SKM-1 (cell line): ENCODE results near the gene STRA8.

ENCODE experiments used
- DNase-seq: peaks from one replicate; lab custom pipeline; 2025; ENCODE audit not compliant: unreplicated experiment; lab: John Stamatoyannopoulos, UW

Gene STRA8, protein sequence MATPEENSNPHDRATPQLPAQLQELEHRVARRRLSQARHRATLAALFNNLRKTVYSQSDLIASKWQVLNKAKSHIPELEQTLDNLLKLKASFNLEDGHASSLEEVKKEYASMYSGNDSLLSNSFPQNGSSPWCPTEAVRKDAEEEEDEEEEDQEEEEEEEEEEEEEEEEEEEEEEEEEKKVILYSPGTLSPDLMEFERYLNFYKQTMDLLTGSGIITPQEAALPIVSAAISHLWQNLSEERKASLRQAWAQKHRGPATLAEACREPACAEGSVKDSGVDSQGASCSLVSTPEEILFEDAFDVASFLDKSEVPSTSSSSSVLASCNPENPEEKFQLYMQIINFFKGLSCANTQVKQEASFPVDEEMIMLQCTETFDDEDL

DNA sequence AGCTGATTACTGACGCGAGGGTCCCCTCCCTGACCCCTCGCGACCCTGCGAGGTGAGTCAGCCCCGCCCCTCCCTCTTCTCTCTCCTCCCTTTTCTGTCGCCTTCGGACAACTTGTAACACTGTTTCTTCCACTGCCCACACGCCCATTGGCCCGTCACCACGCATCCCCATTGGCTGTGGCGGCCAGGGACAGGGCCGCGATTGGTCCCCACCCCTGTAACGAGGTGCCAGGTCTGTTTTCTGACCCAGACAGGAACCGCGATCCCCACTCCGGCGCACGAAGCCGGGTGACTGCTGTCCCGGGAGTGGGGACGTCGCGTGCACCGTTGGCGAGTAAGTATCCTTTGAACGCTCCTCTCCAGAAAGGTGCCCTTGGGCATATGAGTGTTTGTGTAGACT, at the start of gene STRA8:
TSS of gene STRA8 (plus strand) at position 269 of the 400 bp plus-strand sequence. CDS start 6,687 bp downstream, outside the sequence.
- DNase-seq, result no peak

DNA sequence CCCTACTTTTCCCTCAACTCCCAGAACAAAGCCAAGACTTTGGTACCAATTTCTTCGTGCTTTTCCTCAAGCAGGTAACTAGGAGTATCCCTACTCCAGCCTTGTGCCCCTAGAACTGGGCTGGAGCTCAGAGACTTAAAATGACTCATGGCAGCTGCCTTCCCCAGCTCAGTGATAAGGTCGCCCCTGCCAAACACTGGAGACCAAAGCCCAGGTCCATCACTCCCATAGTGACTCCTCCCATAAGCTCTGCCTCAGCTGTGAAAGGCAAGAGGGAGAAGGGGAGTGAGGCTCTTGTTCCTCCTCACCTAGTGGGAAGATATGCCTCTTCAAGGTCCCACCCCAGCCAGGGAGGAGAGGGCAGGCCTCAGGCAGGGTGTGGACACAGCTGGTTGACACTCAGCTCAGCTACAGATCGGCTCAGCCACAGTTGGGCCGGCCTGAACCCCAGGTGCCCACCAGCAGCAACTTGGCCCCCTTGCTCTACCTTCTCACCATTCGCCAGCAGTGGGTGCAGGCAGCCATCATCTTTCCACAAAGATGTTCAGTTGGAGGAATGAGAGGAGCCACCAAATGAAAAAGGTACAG, 49.3 kb upstream of the STRA8 start:
- DNase-seq, result no peak

DNA sequence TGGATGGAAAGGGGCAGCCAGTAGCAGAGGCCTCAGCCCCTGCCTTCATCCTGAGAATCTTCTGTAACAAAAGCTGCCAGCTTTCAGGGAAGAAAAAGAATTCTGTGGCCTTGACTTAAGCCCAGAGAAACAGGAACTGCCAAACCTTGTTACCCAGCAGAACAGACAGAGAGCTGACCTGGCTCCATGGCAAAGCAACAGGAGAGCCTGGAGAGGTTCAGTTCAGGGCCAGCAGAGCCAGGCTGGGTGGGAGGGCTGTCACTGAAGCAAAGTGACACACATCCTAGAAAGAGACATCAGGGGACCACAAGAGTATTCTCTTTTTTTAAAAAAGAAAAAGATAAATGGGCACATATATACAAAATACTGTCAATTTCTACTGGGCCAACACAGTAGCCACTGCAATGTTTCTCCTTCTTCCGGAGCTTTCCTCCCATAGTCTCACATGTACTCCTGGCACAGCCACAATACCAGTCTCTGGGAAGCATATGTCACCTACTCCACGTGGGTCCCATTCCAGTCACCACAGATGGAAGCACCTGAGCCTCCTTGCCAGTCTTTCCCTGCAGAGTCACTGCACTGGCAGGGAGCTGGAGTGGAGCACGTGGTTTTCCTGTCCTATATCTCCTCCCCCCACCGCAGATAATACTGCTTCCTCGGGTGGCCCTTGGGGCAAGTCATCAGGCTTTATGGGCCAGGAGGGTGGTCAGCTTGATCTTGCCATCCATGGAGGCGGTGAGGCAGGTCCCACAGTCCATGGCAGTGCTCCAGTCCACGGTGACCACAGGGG, 48.0 kb upstream of the STRA8 start:
- no peak for DNase-seq

DNA sequence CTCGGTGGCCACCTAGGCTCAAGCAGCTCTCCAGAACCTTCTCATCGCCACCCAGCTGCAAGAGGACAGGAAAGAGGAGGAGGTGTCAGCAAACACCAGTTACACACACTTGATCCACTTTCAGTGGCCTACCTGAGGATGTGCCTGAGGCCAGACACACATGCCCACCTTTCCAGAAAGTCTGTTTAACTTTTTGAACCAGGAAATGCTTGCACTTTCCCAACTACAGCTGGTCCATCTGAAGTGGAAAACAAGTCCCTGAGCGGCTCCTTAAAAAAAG, 47.4 kb upstream of the STRA8 start:
- no peak for DNase-seq

DNA sequence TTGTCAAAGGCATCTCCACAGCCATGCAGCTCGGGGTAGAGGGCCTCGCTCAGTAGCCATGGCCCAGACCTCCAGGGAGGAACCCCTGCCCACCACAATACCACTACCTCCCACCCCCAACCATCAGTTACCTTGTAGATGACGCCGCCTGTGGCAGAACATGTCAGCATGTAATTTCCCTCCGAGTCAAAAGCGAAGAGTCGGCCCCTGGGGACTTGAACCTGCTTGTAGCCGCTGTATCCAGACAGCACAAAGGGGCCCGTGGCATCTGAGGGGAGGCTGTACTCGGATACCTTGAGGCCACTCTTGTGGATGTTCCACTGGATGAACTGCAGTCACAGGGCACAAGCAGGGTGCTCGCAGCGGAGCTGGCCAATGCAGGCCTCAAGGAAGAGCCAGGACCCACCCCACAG, 46.8 kb upstream of the STRA8 start:
- no peak for DNase-seq

DNA sequence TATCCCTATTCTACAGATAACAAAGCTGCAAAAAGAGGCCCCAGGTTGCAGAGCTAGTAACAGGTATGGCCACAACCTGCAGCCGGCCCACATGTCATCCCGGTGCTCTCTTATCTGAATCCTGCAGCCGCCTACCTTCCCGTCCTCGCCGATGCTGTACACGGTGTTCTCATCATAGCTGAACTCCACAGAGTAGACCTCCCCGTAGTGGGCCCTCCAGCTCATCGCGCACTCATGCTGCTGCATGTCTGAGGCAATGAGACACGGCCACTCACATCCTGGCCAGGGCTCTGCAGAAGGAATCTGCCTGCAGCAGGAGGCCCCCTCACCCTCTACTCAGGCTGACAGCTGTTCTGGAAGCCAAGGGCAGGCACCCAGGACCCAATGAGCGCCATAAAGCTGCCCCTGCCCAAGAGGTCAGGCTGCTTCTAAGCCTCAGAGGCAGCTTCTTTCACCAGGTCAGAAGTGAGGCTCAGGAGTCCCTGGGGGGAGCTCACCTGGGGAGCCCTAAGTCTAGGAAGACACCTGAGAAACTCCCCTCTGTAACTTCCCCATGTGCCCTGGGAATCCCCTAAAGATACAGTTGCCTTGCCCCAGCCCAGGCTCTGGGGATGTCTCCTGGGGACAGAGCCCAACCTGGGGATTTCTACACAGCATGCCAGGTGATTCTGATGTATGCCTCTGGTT, 45.2 kb upstream of the STRA8 start:
- no peak for DNase-seq

DNA sequence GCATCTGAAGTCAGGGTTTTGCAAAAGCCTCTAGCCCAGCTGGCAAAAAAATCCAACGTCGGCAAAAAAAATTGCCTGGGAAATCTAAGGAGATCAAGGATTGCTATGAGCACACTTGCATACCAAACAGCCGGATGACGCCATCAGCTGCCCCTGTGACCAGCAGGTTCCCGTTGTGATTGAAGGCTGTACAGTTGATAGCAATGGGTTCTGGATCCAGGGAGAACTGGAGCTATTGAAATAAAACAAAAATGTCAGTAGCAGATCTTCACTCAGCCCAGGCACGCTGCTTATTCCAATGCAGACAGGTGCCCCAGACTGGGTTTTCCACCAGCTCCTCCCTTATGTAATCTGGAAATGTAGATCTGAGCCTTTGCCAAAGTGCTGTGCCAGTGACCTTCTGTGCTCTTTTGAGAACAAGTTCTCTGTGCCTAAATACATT, 44.4 kb upstream of the STRA8 start:
- DNase-seq, result no peak

DNA sequence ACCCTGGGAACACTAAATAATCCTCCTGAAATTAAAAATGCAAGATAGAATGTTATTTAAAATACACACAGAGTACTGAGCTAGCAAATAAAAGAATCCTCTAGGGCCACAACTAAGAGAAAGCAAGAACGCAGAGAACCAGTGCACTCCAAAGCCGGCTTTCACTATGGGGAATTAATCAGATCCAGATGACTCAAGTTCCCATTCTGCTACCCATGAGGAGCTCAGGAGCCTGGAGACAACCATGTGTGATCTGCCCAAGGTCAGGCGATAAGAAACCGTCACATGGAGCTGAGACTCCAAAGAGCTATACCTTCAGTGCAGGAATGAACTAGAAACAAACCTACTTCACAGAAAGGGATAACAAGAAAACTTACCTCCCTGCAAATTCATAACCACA, 43.7 kb upstream of the STRA8 start:
- DNase-seq, result no peak

DNA sequence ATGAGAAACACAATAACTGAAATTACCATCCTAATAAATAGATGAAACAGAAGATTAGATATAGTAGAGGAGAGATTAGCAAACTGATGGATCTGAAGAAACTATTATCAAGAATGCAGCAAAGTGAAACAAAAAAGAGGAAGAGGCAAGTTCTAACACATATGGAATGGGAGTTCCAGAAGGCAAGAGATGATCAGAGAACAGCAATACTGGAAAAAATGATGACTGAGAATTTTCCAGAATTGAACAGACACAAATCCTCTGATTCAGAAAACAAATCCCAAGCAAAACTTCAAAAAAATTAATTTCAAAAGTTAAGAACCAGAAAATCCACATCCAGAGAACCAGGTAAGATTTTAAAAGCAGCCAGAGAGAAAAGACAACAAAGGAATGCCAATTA, 42.9 kb upstream of the STRA8 start:
- DNase-seq, result no peak

DNA sequence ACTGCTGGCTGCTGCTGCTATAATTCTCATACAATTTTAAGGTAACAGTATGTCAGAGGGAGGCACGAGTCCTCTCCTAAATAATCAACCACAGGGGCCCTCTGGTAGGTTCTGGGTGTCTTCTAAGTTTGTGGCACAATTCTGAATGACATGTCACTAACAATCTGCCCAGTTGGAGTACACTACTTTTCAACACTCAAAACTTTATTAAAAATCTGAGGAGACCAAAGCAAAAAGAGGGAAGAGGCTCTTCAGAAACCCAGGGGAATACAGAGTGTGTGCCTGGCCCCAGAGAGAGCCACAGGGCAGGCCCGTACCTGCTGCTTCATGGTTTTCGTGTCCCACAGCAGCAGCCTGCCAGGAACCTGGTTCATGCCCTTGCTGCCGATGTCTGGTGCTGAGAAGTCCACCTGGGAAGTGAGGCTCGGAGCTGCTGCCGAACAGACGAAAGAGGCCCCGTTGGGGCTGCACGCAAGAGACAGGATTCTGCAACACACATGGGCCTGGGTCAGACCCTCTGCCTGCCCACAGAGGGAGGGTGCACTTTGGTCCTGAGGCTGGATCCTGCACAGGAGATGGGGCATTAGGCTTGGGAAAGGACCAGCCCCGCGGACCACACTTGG, 40.6 kb upstream of the STRA8 start:
- DNase-seq, result no peak

DNA sequence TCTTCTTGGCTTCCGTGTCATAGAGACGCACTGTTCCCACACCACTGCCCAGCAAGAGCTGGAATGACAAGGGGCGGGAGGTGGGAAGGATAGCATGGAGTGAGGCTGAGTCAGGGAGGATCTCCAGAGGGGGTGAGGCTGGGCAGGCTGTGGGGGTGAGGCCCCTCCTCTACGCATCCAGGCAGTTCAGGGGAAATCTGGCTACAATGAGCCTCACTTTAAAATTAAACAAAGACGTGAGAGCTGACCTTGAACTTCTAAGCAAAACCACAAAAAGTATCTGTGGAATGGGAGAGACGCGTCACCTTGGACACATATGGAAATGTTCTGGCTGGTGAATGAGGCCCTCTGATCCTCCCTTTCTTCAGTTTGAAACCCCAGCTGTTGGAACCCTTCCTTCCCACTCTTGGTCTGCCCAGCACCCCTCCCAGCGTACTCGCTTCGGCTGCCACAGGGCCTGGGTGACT, 40.0 kb upstream of the STRA8 start:
- DNase-seq, result no peak

DNA sequence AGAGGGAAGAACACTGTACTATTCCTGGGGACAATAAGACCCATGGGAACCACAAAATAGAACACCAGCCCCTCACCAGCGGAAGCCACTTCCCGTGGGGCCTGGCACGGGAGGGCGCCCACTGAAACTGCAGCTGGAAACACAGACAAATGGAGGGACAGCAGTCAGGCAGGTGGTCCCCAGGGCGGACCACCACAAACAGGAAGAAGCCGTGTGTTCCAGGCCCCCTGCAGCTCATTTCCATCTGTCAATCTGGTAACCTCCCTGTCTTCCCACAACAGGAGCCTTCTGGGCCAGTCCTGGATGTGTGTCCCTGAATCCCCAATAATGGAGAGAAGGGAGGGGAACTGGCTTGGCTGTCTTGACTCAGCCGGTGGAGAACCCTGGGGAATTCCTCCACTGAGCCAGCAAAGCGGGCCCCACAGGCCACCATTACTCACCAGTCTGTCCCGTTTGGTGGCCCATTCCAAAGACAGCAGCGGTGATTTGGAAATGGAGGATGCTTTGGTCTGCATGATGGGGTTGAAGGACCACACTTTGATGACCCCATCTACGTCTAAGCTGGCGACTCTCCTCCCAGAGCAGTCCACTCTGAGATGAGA, 39.0 kb upstream of the STRA8 start:
- DNase-seq, result no peak

DNA sequence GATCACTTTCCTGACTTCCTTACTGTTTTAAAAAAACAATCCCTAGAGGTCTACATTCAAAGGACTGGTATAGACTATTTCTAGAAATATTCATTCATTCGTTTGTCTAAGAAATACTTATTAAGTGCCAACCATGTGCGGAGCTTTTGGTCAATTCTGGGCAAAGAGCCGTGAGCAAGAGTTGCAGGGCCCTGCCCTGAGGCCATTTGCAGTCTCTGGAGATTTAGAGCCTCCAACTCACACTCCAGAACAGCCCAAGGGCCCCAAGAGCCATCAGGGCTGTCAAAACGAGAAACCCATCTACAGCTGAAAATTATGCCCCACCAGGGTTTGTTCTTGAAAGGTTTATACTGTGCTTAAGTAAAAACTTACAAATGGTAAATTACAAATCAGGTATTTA, 38.5 kb upstream of the STRA8 start:
- DNase-seq, result no peak

DNA sequence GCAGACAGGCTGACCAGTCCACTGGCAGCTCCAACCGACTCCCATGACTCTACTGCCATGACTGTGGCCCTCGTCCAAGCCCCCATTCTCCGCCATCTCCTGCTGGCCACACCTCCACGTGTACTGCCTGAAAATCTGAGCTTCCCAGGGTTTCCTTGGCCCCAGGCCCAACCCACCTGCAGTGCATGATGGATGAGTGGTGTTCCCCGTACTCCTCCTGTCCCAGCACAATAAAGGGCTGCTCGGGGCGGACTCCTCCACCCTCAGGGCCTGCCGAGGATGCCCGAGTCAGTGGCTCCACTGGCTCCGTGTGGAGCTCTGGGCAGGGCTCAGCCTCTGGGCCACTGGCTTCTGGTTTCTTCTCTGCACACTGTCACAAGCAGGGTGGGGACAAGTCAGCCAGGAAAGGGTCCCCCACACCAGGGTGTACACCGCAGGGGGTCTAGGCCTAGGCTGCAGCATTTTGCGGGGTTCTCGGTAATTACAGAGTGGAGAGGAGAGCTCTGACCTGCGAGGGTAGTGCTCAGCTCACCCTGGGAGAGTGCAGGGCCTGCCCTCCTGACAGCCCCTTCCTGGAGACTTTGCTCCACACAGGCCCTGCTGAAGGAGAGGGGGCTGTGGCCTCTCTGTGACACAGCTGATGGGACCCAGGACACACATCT, 37.5 kb upstream of the STRA8 start:
- no peak for DNase-seq

DNA sequence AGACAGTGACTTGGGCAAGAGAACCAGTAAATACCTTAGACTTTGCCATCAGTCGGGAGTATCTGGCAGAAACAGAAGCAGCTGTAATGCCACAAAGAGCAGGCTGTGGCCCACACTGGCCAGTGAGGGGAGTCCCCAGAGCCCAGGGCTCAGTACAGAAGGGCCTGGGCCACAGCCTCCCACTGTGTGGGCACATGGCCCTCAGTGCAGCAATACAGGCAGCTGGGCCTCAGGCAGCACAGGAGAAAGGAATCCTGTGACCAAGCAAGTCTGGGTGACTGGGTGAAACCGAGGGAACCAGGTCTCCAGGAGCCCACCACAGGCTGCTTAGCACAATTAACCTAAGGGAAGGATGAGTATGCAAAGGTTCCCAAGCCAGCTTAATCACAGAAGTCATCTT, 36.3 kb upstream of the STRA8 start:
- no peak for DNase-seq

DNA sequence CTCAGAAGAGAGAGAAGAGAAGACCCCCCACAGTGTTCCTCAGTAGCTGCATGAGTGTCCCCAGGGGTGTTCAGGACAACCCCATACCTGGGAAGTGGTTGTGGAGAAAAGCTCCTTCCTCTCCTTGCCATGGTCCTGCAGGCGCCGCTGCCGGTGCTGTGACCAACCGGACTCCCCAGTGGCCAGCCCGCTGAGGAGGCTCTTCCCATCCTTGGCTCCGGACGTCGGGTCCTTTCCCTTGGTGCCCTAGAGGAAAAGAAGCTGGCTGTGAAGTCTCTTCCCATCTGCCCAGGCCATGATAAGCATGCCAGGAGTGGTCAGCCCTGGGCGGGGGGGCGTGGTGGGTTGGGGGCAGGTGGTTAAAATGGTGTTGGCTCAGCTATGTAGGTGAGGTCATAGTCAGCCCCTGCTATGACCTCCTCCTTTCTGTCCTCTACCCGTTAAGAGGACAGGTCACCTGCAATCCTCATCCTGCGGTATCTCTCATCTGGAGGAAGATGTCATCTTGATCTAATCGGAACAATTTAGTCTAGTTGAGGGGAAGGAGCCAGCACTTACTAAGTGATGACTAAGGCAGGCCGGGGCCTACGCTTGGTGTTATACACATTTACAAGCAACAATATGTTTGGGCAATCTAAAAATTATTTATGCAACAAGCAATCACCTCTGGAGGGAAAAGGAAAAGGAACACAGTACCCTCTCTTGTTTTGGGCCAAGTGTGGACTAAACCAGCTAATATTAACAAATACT, 35.6 kb upstream of the STRA8 start:
- DNase-seq, result no peak

DNA sequence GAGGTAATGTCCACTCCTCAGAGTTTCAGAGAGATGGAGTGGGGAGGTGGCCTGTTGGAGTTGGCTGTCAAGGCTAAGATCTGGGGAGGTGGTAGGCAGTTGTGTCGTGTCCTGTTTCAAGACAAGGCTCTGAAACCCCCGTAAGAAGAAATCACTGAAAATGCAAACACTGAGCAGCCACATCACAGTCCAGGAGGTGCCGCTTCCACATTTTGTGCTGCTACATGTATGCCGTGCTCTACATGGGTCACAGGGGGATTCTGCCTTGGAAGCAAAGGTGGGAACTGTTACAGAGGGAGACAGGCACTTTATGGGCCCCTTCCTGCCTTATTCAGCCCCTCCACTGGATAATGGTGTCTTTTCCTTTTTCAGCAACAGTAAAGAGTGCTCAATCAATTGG, 34.2 kb upstream of the STRA8 start:
- no peak for DNase-seq

DNA sequence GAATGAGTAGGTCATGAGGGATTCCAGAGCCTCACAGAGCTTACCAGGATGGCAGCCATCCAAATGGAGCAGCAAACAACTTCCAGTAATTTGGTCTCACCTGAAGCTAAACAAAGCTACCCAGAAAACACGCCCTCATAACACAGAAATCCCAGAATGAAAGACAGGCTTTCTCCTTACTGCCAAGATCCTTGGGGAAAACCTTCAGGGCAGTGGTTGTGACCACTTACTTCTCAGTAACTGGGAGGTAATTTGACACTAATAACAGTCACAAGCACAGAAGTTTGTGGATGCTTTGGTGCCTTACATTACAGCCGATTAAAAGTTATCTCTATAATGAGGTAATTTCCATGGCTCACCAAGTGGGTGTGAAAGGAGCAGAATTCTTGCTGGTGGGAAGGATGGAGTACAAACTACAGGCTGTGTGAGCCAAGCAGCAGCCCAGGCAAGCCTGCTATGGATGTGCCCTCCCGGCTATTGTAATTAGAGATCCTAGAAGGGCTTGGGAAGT, 32.8 kb upstream of the STRA8 start:
- DNase-seq, result no peak

DNA sequence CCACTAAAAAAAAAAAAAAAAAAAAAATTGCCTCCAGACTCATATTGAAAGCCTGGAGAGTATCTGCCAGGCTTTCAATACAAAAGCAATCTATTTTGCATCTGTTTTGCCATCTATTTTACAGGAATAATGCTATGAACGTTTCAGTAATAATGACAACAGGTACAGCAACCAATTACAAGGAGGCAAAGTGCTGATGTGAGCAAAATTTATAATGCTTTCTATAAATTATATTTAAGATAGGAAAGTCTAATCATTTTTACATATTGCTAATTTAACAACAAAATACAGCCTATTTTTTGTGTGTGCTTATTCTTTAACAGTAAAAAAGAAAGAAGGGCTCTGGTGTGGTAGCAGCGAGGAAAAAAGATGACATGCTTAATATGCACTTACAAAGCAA, 32.3 kb upstream of the STRA8 start:
- no peak for DNase-seq
